NCI-H2081 (cell line): ENCODE measurements around the gene TRAPPC8.
"Not testable (repeated sequence)": the region's sequence is repeated elsewhere in the genome, so short reads cannot be mapped to it uniquely, and the experiment has no call there.

Experiments
- DNase-seq, 2 experiments: peaks; one replicate each; lab custom pipeline; 2025; lab: John Stamatoyannopoulos, UW

TRAPPC8 gene

DNA sequence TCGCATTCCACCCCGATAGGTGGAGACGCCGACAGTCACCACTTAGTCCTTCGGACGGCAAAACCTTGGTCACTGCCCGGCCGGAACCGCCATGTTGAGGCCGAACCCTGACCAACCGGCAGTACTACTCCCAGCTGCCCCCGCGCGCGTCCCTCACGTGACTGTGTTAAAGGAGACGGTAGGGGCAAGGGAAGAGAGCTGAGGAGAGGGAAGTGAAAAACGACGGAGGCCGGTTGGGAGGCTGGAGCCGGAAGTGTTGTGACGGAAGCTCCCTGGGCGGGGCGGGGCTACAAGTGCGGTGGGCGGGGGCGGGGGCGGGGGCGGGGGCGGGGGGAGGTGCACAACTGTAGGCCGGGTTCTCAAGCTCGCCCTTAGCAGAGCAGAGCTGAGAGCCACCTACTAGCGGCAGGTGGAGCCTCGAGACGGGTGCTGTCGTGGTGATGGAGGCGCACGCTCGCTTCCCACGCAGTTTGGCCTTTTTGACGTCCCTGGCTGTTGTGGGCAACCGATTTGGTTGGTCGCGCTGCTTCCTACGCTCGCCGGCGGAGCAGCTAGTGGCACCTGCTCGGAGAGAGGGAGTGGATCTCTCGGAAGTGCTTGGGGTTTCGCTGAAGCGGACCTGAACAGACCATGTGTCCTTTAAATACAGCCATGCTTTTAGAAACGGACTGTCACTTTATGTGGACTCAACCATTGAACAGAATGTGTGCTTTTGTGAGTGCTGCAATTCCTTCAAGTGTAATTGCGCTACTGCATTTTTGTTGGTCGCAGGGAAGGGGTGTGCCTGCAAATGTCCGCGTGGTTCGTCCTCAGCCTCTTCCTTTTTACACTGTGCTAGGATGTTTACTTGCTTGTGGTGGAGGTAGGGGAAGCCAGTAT lies at the start of gene TRAPPC8:
Gene TRAPPC8 (minus strand): TSS at position 130 of the 879 bp plus-strand sequence. CDS start 364 bp downstream, outside the sequence.
- DNase-seq = peak; percentile 97 to 98

DNA sequence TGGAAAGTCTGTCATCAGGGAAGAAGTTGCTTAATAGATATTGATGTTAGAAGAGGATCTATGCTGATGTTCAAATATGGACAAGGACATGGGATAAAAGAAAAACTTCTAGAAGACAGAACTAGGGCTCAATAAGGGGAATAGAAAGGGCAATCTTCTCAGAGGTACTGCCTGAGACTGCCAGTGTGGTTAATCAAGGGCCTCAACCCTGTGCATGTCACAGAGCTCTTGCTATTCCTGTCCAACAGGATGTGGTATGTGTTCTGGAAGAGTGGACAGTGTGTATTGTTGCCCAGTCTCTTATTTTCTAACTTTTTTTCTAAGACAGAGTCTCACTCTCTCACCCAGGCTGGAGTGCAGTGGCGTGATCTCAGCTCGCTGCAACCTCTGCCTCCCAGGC lies 47.9 kb upstream of the TRAPPC8 start:
- no peak for DNase-seq

GRCh38 chr18:31983976-31984375 lies 41.0 kb upstream of the TRAPPC8 start:
- DNase-seq = no peak

DNA sequence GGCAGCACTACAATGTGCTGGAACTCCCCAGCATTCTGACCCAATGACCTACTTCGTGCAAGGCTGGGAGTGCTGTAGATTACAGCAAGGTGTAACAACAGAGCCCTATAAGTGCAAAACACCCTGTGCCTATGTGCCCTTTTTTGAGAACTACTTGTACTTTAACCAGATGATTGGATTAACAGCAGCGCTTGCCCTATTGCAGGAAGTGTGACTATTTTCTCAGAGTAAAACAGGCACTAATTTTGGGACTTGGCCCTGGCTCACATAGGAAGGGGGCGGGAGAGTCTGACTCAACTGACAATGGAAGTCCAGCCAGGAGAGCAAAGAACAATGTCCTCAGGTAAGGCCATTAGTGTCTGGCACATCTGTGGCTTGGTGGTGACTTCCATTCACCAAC lies 40.1 kb upstream of the TRAPPC8 start:
- no peak for DNase-seq

GRCh38 chr18:31980863-31981262 lies 37.9 kb upstream of the TRAPPC8 start:
- no peak for DNase-seq

DNA sequence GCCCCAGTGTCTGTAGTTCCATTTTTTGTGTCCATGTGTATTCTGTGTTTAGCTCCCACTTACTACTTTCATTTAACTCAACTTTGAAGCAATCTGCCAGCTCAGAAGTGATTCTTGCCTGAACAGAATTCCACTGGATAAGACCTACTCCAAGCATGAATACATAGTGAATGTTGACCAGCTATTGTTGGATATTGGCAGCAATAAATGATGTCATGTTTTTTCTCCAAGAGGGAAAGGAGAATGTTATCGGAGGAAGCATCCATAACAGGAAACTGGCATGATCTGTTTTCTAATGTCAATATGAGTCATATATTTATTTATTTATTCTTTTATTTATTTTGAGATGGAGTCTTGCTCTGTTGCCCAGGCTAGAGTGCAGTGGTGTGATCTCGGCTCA lies 36.8 kb upstream of the TRAPPC8 start:
- no peak for DNase-seq

GRCh38 chr18:31978616-31979015 lies 35.7 kb upstream of the TRAPPC8 start:
- DNase-seq = no peak

GRCh38 chr18:31977270-31977872 lies 34.4 kb upstream of the TRAPPC8 start:
- peak; percentile 12 for DNase-seq

DNA sequence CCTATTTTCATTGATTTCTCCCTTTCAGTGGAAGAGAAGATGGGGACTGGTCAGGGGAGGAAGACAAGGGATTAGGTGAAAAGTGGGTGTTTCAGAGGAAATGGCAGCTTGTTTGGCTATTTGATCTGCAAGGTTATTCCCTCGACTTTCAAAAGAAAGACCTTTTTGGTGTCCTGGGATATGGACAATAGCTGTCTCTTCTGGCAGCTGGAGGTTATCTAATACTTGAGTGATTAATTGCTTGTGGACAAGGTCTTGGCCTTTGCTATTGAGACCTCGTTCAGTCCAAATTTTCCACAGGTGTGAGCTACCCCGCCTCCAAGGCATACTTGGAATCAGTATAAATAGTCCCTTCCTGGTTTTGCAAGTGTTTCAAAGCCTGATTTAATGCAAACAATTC lies 33.3 kb upstream of the TRAPPC8 start:
- DNase-seq = no peak

DNA sequence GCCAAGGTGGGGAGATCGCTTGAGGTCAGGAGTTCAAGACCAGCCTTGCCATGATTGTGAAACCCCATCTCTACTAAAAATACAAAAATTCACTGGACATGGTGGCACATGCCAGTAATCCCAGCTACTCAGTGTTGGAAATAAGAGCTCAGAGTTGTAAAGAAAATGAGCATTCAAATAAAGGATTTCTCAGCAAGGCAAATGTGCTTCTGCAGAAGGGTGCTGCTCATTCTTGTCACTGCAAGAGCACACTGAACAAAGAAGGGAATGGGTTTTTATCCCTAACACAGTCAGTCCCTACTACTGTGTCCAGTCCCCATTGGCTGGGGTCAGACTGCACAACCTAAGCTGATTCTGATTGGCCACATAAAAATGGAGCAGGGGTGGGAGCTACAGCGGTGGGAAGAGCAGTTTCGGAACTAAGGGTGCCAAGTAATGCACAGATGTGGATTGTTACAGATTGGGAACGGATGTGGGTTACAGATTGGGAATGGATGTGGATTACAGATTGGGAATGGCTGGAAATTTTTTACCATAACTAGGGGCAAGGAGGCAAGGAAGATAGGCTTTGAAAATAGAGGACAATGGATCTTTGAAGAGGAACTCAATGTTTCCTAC lies 31.1 kb upstream of the TRAPPC8 start:
- no peak for DNase-seq

GRCh38 chr18:31970617-31971016 lies 27.7 kb upstream of the TRAPPC8 start:
- DNase-seq = no peak

GRCh38 chr18:31965316-31965970 lies 22.5 kb upstream of the TRAPPC8 start:
- DNase-seq = no peak

DNA sequence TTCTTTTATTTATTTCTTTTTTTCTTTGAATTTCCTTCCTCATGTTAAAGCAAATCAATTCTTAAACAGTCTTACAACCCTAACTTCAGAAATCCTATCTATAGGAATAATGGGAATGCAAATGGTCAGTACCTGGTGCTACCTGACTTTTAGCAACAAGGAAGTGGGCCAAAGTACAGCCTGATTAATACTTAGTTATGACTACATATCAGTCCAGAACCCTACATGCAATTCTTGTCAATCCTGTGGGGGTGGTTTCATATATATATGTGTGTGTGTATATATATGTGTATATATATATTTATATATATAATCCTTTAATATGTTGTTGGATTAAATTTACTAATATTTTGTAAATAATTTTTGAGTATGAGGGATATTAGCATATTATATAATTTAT lies 14.8 kb upstream of the TRAPPC8 start:
- no peak for DNase-seq

DNA sequence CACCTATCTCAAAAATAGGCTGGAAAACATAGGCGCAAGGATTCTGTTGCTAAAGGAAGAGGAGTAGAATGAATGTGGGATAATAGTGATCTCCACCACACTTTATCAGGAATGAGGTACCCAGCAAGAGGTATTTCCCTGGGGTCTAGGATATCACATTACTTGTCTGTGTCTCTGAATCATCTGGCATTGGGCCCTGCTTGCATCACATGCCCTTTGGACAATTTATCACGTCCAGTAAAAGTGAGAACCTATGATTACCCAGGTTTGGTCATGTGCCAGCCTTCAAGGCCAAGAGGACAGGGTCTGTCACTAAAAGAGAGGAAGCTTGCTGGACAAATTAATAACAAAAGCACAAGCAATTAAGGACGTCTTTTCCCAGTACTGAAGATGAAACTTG lies 11.4 kb upstream of the TRAPPC8 start:
- DNase-seq = peak in 1 of 2 experiments; percentile 25

DNA sequence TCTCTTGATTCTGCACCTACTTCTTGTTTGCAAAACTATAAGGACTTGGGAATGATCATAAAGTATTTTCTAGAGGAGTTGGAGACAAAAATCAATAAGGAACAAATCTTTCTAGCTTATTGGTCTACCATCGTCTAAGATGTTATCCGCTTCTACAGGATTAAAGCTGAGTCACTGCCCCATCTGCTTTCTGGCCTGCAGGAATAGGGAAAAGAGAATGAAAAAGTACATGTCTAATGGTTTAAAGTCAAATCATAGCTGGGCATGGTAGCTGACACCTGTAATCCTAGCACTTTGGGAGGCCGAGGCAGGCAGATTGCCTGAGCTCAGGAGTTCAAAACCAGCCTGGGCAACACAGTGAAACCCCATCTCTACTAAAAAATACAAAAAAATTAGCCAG lies 10.8 kb upstream of the TRAPPC8 start:
- DNase-seq = not testable (repeated sequence)

GRCh38 chr18:31952223-31952622 lies 9.3 kb upstream of the TRAPPC8 start:
- DNase-seq = no peak

DNA sequence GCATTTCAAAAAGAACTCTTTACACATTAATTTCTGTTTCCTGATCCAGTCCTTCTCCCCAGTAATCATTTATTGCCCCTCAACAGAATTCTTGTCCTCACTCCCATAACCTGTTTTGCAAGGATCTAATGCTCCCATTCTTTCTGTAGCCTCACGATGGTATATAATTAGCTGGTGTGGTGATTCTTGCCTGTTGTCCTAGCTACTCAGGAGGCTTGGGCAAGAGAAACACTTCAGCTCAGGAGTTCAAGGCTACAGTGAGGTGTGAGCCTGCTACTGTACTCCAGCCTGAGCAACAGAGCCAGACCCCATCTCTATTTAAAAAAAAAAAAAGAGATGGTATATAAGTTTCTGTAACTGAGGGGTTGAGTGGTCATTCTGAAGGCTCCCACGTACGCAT lies 7.7 kb upstream of the TRAPPC8 start:
- DNase-seq = no peak

DNA sequence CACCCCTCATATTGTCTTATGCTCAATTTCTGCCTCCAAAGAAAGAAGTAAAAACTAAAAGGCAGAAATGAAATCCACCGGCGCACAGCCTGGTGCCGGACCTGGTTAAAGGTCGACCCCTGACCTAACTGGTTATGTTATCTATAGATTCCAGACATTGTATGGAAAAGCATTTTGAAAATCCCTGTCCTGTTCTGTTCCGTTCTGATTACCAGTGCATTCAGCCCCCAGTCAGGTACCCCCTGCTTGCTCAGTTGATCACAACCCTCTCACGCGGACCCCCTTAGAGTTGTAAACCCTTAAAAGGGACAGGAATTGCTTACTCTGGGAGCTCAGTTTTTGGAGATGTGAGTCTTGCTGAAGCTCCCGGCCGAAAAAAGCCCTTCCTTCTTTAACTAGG lies 5.4 kb upstream of the TRAPPC8 start:
- DNase-seq = not testable (repeated sequence)

- DNase-seq = no peak
Observed at GRCh38 chr18:31946305-31947046, 3.5 kb upstream of the TRAPPC8 start.

GRCh38 chr18:31943878-31944816 lies 1.2 kb upstream of the TRAPPC8 start:
- no peak for DNase-seq
